OCI-LY3 (cell line): ENCODE results near the gene MAPK7.

Experiments
- H2AFZ ChIP-seq: fragments of 200-600, 300-600 bp; shearing (Covaris generic); 2 replicates; pipeline ENCODE4 v1.6.0; 2014; ENCODE audit warnings: antibody characterized with exemption, low read depth, low read length
- H3K27ac ChIP-seq: fragments of 200-600, 300-600 bp; sonication (generic); 2 replicates; pipeline ENCODE4 v1.5.1; 2014; ENCODE audit warnings: mild to moderate bottlenecking, low read length, moderate library complexity, mixed read lengths
- H3K27me3 ChIP-seq: fragments of 200-600, 300-600 bp; sonication (generic); 2 replicates; pipeline ENCODE4 v1.6.1; 2014; ENCODE audit warnings: low read depth, low read length, mixed read lengths
- H3K36me3 ChIP-seq: fragments of 200-600, 300-600 bp; sonication (generic); replicated peaks from 2 replicates; pipeline ENCODE3; 2014; ENCODE audit warnings: low read depth, low read length, mixed read lengths
- H3K4me1 ChIP-seq: fragments of 300-600, 200-600 bp; sonication (generic); 2 replicates; pipeline ENCODE4 v1.6.1; 2014; ENCODE audit warnings: low read length, mixed read lengths
- H3K4me2 ChIP-seq: fragments of 200-600, 300-600 bp; sonication (generic); 2 replicates; pipeline ENCODE4 v1.6.1; 2014; ENCODE audit warnings: low read length, mixed read lengths
- H3K4me3 ChIP-seq: fragments of 300-600, 200-600 bp; sonication (generic); 2 replicates; pipeline ENCODE4 v1.5.1; 2014; ENCODE audit warnings: antibody characterized with exemption, mild to moderate bottlenecking, low read length, moderate library complexity
- H3K79me2 ChIP-seq: fragments of 300-600, 200-600 bp; shearing (Covaris generic); 2 replicates; pipeline ENCODE4 v1.6.1; 2014; ENCODE audit warnings: mild to moderate bottlenecking, low read length, mixed read lengths
- H3K9ac ChIP-seq: fragments of 300-600, 200-600 bp; shearing (Covaris generic); 2 replicates; pipeline ENCODE4 v1.6.0; 2014; ENCODE audit warnings: mild to moderate bottlenecking, low read length, moderate library complexity
- H3K9me3 ChIP-seq: fragments of 200-600, 300-600 bp; shearing (Covaris generic); 2 replicates; pipeline ENCODE4 v1.6.1; 2014; ENCODE audit warnings: low read length, mixed read lengths; ENCODE audit not compliant: insufficient read depth
- H4K20me1 ChIP-seq: fragments of 200-600, 300-600 bp; sonication (generic); 2 replicates; pipeline ENCODE4 v1.6.1; 2016; ENCODE audit warnings: low read length, mixed read lengths; ENCODE audit not compliant: insufficient read depth
- EZH2phosphoT487 ChIP-seq: fragments of 200-600 bp; shearing (Covaris generic); IDR thresholded peaks from 2 replicates; pipeline ENCODE4 v1.6.1; 2018; ENCODE audit warnings: antibody characterized with exemption, mixed run types, low read depth
- TF ChIP-seq, protein P1 (sequence below): fragments of 200-600, 300-600 bp; sonication (generic); IDR thresholded peaks from 2 replicates; pipeline ENCODE4 v1.5.1; 2014; ENCODE audit warnings: antibody characterized with exemption, low read length, low read depth

MAPK7 gene

DNA sequence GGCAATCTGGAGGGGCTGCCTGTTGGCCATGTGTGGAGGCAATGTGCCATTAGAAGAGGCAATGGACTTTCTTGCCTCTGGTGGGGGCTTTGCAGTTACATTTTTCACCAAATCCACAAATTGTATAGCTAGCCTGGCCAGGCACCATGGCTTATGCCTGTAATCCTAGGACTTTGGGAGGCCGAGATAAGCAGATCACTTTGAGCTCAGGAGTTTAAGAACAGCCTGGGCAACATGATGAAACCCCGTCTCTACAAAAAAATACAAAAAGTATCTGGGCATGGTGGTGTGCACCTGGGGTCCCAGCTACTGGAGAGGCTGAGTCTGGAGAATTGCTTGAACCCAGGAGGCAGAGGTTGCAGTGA lies 30.0 kb downstream of the MAPK7 start:
- Histone ChIP-seq H3K4me1 (no peaks in the 10 kb centered on the region), H3K9me3 (no peaks in the 10 kb centered on the region), H3K4me3 (no peak overlapping the region), H3K27ac (no peak overlapping the region), H3K79me2 (no peaks in the 10 kb centered on the region), H3K36me3 (no peaks in the 10 kb centered on the region), H2AFZ (no peak overlapping the region), H3K4me2 (no peak overlapping the region), H3K9ac (no peak overlapping the region), H3K27me3 (no peaks in the 10 kb centered on the region), H4K20me1 (no peaks in the 10 kb centered on the region)
- TF ChIP-seq EZH2phosphoT487, result no peak
- TF ChIP-seq, protein P1, sequence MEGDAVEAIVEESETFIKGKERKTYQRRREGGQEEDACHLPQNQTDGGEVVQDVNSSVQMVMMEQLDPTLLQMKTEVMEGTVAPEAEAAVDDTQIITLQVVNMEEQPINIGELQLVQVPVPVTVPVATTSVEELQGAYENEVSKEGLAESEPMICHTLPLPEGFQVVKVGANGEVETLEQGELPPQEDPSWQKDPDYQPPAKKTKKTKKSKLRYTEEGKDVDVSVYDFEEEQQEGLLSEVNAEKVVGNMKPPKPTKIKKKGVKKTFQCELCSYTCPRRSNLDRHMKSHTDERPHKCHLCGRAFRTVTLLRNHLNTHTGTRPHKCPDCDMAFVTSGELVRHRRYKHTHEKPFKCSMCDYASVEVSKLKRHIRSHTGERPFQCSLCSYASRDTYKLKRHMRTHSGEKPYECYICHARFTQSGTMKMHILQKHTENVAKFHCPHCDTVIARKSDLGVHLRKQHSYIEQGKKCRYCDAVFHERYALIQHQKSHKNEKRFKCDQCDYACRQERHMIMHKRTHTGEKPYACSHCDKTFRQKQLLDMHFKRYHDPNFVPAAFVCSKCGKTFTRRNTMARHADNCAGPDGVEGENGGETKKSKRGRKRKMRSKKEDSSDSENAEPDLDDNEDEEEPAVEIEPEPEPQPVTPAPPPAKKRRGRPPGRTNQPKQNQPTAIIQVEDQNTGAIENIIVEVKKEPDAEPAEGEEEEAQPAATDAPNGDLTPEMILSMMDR, result no peak

DNA sequence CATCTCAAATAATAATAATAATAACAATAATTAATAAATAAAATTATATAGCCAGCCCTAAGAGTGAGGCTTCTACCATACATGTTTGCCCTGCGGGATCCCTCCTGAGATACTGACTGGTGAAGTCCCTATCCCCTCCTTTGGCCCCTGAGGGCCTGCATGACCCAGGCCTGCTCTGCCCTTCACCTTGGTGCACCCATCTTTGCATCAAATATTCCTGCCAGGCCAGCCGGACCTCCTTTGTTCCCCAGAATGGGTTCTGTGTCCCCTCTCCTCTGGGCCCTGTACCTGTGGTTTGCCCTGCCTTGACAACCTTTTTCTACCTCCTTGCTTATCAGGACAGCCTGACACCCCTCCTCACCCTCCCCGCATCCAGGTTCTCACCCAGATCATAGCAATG lies 30.8 kb downstream of the MAPK7 start:
- Histone ChIP-seq H3K79me2 (no peaks in the 10 kb centered on the region), H4K20me1 (no peaks in the 10 kb centered on the region), H3K4me2 (no peak overlapping the region), H2AFZ (no peak overlapping the region), H3K9ac (no peak overlapping the region), H3K27ac (no peak overlapping the region), H3K9me3 (no peaks in the 10 kb centered on the region), H3K27me3 (no peaks in the 10 kb centered on the region), H3K4me3 (no peak overlapping the region), H3K4me1 (no peaks in the 10 kb centered on the region), H3K36me3 (no peaks in the 10 kb centered on the region)
- TF ChIP-seq, protein P1, result no peak
- TF ChIP-seq EZH2phosphoT487, result no peak

DNA sequence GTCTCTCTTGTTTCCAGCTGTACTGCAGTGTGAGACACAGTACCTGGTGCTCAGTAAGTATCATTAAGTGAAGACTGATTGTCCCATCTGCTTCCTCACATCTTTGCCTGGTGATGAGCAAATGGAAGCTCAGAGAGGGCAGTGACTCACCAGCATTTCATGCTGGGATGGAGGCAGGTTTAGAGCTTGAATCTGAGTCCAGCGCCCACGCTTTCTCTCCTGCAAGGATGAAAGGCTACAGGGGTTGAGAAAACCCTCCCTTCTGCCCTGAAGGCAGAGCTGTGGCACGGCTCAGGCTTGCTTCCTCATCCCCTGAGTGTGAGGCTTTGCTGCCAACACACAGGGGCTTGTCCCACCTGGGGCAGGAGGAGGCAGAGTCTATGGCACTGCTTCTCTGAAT lies 31.2 kb downstream of the MAPK7 start:
- Histone ChIP-seq H3K27ac (no peak overlapping the region), H3K79me2 (no peaks in the 10 kb centered on the region), H2AFZ (no peak overlapping the region), H3K36me3 (no peaks in the 10 kb centered on the region), H3K9ac (no peak overlapping the region), H3K4me3 (no peak overlapping the region), H3K27me3 (no peaks in the 10 kb centered on the region), H3K4me2 (no peak overlapping the region), H3K4me1 (no peaks in the 10 kb centered on the region), H3K9me3 (no peaks in the 10 kb centered on the region), H4K20me1 (no peaks in the 10 kb centered on the region)
- TF ChIP-seq, protein P1, result no peak
- no peak for TF ChIP-seq EZH2phosphoT487

DNA sequence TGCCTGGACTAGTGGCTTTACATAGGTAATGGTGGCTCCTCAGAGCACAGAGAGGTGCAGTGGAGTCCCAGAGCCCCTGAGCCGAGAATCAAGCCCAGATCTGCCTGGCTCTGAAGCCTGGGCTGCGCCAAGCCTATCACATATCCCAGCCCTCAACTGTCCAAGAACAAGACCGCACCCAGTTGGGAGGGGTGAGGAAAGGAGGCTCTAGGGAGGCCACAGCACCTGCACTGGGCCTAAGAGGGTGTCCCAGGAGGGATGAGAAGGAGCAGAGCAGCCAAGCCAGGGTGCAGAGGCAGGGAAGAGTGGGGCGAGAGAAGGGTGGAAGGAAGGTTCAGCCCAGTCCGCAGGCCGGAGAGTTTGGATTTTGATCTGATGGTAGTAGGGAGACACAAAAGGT lies 31.8 kb downstream of the MAPK7 start:
- Histone ChIP-seq H2AFZ (no peak overlapping the region), H3K4me2 (no peak overlapping the region), H3K9me3 (no peaks in the 10 kb centered on the region), H3K36me3 (no peaks in the 10 kb centered on the region), H3K9ac (no peak overlapping the region), H3K27me3 (no peaks in the 10 kb centered on the region), H3K4me3 (no peak overlapping the region), H3K27ac (no peak overlapping the region), H4K20me1 (no peaks in the 10 kb centered on the region), H3K79me2 (no peaks in the 10 kb centered on the region), H3K4me1 (no peaks in the 10 kb centered on the region)
- no peak for TF ChIP-seq EZH2phosphoT487
- TF ChIP-seq, protein P1, result no peak
